GM23338 (cell line): Measurements from ENCODE around the gene HIVEP3. TPM values are rescaled to one million over a fixed set of nuclear protein-coding genes. Genes with fewer than 3 reads are reported as not detected.

Source experiments
- EZH2 ChIP-seq: fragments of 200-600 bp; sonication (generic); IDR thresholded peaks from one replicate; pipeline ENCODE4 v1.8.0; 2017; ENCODE audit warnings: antibody characterized with exemption, mild to moderate bottlenecking, low read depth; ENCODE audit not compliant: unreplicated experiment
- POLR2AphosphoS5 ChIP-seq: IDR thresholded peaks from 2 replicates; pipeline ENCODE4 v1.6.1; 2016; ENCODE audit warnings: antibody characterized with exemption, low read depth
- polyA plus RNA-seq: library from polyadenylated mRNA; unstranded; fragments of >200 nt; fragmentation: Nextera tagmentation; extraction: Ambion mirVana; gene quantifications from 2 replicates; pipeline ENCODE4 v1.2.1, GENCODE V29; 2016
- total RNA-seq: library from RNA; depleted of rRNA; stranded (reverse); fragments of >200 nt; shearing (Covaris generic); gene quantifications from 2 replicates; pipeline ENCODE4 v1.2.3, GENCODE V29; 2014
- TF ChIP-seq, protein P1 (sequence below): fragments of 250-450 bp; sonication (Bioruptor Pico); IDR thresholded peaks from 2 replicates; pipeline ENCODE4 v1.5.0; 2020; ENCODE audit warnings: mild to moderate bottlenecking, moderate library complexity
- TF ChIP-seq, protein P2 (sequence below): IDR thresholded peaks from one replicate; pipeline ENCODE4 v1.6.1; 2018; ENCODE audit warnings: antibody characterized with exemption; ENCODE audit not compliant: unreplicated experiment

Gene HIVEP3
- total and polyA plus RNA-seq, 2 experiments from 2014 or later: 0.14 to 0.24 TPM

DNA sequence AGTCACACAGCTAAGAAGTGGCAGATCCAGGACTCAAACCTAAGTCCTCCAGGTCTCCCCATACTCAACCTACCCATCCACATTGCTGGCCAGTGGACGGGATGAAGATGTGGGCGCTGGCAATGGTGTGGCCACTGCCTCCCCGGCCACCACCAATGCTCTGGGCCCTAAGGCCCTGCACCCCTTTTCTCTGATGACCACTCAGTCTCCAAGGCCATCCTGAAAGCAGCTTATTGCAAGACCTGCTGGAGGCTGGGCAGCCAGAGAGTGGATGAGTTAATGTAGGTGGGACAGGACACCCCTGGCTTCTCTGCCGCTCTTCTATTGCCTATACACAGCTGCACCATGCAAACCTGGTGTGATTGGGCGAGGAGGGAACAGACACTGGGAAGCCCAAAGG lies 178.7 kb downstream of the HIVEP3 start (continued):
- TF ChIP-seq, protein P1, sequence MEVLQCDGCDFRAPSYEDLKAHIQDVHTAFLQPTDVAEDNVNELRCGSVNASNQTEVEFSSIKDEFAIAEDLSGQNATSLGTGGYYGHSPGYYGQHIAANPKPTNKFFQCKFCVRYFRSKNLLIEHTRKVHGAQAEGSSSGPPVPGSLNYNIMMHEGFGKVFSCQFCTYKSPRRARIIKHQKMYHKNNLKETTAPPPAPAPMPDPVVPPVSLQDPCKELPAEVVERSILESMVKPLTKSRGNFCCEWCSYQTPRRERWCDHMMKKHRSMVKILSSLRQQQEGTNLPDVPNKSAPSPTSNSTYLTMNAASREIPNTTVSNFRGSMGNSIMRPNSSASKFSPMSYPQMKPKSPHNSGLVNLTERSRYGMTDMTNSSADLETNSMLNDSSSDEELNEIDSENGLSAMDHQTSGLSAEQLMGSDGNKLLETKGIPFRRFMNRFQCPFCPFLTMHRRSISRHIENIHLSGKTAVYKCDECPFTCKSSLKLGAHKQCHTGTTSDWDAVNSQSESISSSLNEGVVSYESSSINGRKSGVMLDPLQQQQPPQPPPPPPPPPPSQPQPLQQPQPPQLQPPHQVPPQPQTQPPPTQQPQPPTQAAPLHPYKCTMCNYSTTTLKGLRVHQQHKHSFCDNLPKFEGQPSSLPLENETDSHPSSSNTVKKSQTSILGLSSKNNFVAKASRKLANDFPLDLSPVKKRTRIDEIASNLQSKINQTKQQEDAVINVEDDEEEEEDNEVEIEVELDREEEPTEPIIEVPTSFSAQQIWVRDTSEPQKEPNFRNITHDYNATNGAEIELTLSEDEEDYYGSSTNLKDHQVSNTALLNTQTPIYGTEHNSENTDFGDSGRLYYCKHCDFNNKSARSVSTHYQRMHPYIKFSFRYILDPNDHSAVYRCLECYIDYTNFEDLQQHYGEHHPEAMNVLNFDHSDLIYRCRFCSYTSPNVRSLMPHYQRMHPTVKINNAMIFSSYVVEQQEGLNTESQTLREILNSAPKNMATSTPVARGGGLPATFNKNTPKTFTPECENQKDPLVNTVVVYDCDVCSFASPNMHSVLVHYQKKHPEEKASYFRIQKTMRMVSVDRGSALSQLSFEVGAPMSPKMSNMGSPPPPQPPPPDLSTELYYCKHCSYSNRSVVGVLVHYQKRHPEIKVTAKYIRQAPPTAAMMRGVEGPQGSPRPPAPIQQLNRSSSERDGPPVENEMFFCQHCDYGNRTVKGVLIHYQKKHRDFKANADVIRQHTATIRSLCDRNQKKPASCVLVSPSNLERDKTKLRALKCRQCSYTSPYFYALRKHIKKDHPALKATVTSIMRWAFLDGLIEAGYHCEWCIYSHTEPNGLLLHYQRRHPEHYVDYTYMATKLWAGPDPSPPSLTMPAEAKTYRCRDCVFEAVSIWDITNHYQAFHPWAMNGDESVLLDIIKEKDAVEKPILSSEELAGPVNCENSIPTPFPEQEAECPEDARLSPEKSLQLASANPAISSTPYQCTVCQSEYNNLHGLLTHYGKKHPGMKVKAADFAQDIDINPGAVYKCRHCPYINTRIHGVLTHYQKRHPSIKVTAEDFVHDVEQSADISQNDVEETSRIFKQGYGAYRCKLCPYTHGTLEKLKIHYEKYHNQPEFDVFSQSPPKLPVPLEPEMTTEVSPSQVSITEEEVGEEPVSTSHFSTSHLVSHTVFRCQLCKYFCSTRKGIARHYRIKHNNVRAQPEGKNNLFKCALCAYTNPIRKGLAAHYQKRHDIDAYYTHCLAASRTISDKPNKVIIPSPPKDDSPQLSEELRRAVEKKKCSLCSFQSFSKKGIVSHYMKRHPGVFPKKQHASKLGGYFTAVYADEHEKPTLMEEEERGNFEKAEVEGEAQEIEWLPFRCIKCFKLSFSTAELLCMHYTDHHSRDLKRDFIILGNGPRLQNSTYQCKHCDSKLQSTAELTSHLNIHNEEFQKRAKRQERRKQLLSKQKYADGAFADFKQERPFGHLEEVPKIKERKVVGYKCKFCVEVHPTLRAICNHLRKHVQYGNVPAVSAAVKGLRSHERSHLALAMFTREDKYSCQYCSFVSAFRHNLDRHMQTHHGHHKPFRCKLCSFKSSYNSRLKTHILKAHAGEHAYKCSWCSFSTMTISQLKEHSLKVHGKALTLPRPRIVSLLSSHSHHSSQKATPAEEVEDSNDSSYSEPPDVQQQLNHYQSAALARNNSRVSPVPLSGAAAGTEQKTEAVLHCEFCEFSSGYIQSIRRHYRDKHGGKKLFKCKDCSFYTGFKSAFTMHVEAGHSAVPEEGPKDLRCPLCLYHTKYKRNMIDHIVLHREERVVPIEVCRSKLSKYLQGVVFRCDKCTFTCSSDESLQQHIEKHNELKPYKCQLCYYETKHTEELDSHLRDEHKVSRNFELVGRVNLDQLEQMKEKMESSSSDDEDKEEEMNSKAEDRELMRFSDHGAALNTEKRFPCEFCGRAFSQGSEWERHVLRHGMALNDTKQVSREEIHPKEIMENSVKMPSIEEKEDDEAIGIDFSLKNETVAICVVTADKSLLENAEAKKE (CRISPR knock-in tag): no peak
- TF ChIP-seq EZH2 (no peak), POLR2AphosphoS5 (no peak)
- TF ChIP-seq, protein P2, sequence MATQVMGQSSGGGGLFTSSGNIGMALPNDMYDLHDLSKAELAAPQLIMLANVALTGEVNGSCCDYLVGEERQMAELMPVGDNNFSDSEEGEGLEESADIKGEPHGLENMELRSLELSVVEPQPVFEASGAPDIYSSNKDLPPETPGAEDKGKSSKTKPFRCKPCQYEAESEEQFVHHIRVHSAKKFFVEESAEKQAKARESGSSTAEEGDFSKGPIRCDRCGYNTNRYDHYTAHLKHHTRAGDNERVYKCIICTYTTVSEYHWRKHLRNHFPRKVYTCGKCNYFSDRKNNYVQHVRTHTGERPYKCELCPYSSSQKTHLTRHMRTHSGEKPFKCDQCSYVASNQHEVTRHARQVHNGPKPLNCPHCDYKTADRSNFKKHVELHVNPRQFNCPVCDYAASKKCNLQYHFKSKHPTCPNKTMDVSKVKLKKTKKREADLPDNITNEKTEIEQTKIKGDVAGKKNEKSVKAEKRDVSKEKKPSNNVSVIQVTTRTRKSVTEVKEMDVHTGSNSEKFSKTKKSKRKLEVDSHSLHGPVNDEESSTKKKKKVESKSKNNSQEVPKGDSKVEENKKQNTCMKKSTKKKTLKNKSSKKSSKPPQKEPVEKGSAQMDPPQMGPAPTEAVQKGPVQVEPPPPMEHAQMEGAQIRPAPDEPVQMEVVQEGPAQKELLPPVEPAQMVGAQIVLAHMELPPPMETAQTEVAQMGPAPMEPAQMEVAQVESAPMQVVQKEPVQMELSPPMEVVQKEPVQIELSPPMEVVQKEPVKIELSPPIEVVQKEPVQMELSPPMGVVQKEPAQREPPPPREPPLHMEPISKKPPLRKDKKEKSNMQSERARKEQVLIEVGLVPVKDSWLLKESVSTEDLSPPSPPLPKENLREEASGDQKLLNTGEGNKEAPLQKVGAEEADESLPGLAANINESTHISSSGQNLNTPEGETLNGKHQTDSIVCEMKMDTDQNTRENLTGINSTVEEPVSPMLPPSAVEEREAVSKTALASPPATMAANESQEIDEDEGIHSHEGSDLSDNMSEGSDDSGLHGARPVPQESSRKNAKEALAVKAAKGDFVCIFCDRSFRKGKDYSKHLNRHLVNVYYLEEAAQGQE: no peak
